GM10248 (cell line): ENCODE data around the gene KRTAP10-2.

Experiments
- CTCF ChIA-PET: fragments of 300-600 bp; sonication (Branson Sonifier 250); formaldehyde crosslinking; extraction: SDS; loops from one replicate; lab custom pipeline; 2021; ENCODE audit warnings: antibody characterized with exemption; lab: Yijun Ruan, JAX
- POLR2A ChIA-PET: fragments of 350-650 bp; sonication (Branson Sonifier 250); formaldehyde crosslinking; extraction: SDS; loops from one replicate; lab custom pipeline; 2020; ENCODE audit warnings: antibody characterized with exemption; lab: Yijun Ruan, JAX
- DNase-seq: peaks from one replicate; pipeline ENCODE4 v3.0.0; 2012; ENCODE audit errors: extremely low spot score
- TF ChIP-seq, protein P1 (sequence below): IDR thresholded peaks from 2 replicates; pipeline ENCODE4 v1.5.1; 2012; ENCODE audit warnings: mild to moderate bottlenecking, low read depth; ENCODE audit errors: extremely low read depth, missing control alignments, control extremely low read depth

Gene KRTAP10-2

DNA sequence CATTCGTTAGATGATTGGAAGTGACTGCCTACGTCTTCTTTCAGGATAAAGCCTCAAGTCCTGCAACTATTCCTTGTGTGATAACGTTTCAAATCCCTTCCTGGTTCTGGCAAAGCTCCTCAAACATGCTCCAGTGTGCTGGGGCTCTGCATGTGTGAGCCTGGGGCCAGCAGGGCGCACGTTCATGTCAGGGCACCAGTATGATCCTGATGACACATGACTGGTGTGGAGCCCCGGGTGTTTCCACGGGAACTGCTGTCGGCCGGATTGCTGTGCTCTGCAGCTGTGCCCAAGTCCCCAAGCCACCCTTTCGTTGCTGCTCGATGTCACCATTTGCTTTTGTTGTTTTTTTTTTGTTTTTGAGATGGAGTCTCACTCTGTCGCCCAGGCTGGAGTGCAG lies 32.6 kb downstream of the KRTAP10-2 start:
- ChIA-PET POLR2A (no interaction called here), CTCF (interaction anchor here (1.4 to 2.9 kb wide), 2 partner anchors 8 to 275 kb away, joined by 6 to 11 read pairs; no protein-coding TSS in a partner anchor)
- TF ChIP-seq, protein P1, sequence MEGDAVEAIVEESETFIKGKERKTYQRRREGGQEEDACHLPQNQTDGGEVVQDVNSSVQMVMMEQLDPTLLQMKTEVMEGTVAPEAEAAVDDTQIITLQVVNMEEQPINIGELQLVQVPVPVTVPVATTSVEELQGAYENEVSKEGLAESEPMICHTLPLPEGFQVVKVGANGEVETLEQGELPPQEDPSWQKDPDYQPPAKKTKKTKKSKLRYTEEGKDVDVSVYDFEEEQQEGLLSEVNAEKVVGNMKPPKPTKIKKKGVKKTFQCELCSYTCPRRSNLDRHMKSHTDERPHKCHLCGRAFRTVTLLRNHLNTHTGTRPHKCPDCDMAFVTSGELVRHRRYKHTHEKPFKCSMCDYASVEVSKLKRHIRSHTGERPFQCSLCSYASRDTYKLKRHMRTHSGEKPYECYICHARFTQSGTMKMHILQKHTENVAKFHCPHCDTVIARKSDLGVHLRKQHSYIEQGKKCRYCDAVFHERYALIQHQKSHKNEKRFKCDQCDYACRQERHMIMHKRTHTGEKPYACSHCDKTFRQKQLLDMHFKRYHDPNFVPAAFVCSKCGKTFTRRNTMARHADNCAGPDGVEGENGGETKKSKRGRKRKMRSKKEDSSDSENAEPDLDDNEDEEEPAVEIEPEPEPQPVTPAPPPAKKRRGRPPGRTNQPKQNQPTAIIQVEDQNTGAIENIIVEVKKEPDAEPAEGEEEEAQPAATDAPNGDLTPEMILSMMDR: no peak
- DNase-seq: no peak

GRCh38 chr21:44517175-44517899 lies 34.0 kb downstream of the KRTAP10-2 start:
- CTCF ChIA-PET: interaction anchor here (0.9 to 1.4 kb wide), 2 partner anchors 66 to 276 kb away, joined by 3 to 6 read pairs; no protein-coding TSS in a partner anchor
- POLR2A ChIA-PET: no interaction called here
- DNase-seq: no peak

DNA sequence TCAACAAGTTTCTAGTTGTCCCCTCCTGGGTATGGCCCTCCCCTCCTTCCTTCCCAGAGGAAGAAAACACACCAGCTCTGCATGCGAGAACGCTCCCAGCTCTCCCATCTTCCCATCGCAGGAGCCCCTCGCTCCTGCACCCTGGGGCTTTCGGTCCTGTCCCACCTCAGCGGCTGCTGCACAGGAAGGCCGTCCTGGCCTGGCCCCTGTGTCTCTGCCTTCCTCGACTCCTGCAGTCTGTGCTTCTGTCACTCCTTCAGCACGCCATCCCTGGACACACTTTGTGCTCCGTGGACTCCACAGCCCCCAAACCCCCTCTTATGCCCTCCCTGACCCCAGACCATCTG lies 34.5 kb downstream of the KRTAP10-2 start:
- ChIA-PET POLR2A (no interaction called here), CTCF (interaction anchor here (0.9 kb wide), 1 partner anchor 65 kb away, joined by 3 read pairs; no protein-coding TSS in a partner anchor)
- no peak for DNase-seq
- TF ChIP-seq, protein P1: no peak

More at GRCh38 chr21:44517175-44517899, 34.0 kb downstream of the KRTAP10-2 start:
- TF ChIP-seq, protein P1: no peak

DNA sequence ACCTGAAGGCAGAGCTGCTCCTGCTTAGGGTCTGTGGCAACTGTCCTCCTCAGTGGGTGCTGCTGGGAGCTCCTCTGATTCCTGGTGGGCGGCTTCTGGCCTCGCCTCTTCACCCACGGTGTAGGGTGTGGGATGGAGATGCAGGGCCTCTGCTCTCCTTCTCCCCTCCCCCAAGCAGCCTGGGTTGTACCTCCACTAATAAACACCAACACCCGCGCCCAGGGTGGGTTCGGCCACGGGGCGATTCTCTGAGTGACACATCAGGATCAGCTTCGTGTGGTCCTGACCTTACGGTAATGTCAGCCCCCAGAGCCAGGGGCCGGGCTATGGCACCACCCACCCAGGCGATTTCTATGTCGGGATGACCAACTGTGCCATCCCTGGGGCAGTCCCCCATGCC lies 35.0 kb downstream of the KRTAP10-2 start:
- TF ChIP-seq, protein P1: no peak
- CTCF ChIA-PET: interaction anchor here (1.0 kb wide), 1 partner anchor 277 kb away, joined by 5 read pairs; no protein-coding TSS in a partner anchor
- POLR2A ChIA-PET: no interaction called here
- no peak for DNase-seq

DNA sequence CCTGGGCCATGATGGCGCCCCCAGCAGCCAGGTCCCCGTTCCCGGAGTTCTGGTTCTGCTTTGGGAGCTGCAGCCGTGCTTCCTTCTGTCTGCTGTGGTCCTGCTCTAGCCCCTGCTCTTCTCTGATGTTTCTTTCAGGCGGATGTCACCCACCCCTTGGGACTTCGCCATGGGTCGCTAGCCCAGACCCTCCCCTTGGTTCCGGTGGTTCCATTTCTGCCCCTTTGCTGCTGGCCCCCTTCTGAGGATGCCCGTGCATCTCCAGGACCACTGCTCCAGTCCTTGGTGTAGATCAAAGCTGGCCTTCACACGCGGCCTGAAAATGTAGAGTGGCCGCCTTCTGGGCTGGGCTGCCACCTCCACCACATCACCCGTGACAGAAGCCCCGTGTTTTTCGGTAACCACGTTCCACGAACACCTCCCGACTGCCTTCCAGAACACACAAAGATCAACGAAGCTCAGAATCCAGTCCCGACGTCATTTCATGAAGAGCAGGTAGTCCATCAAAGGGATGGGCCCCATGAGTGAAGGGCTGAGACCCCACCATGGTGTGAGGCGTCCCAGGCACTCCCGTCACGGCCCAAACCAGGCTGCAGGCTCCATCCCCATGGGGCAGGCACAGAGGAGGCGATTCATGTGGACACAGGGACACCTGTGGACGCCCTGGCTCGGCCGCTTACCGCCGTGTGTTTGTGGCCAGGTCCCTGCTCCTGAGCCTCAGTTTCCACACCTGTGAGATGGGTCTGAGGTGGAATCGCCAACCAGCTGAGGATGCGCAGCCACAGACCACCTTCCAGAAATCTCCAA lies 35.7 kb downstream of the KRTAP10-2 start:
- POLR2A ChIA-PET: no interaction called here
- DNase-seq: no peak
- TF ChIP-seq, protein P1: no peak
- CTCF ChIA-PET: interaction anchor here (1.0 to 7.3 kb wide), 2 partner anchors 278 kb away, joined by 5 to 67 read pairs; no protein-coding TSS in a partner anchor

DNA sequence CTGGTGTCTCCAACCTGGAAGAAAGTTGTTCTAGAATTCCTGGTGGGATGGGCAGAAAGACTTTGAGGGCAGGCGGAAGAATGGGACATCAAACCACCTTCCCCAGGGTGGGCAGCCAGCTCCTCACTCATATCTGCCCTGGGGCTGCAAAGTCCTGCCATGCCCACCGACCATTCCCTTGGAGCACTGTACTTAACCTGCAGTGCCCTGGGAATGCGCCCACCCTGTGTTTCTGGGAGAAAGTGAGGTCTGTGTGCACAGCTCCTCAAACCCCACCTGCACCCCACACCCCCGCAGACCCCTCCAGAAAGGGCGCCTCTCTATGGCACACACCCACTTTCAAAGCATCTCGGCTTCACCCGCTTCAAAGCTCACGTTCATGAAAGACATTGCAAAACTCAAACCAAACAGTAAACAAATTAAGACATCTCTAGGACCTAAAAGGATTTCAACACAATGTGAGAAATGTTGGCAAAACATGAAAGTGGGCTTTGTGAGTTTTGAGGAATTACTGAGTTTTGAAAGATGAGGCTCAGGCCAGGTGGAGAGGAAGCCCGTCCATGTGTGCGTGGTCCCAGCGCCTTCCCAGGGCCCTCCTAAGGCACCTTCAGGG lies 36.5 kb downstream of the KRTAP10-2 start:
- POLR2A ChIA-PET: no interaction called here
- DNase-seq: no peak
- TF ChIP-seq, protein P1: no peak
- CTCF ChIA-PET: interaction anchor here (7.3 kb wide), 1 partner anchor 279 kb away, joined by 67 read pairs; no protein-coding TSS in a partner anchor
